ENCODE measurements around the gene FADS1. TPM values are rescaled to one million over a fixed set of nuclear protein-coding genes. Genes with fewer than 3 reads are reported as not detected.

Gene FADS1
- total RNA-seq, 1 donor from 2014 or later, result 74.6 TPM

DNA sequence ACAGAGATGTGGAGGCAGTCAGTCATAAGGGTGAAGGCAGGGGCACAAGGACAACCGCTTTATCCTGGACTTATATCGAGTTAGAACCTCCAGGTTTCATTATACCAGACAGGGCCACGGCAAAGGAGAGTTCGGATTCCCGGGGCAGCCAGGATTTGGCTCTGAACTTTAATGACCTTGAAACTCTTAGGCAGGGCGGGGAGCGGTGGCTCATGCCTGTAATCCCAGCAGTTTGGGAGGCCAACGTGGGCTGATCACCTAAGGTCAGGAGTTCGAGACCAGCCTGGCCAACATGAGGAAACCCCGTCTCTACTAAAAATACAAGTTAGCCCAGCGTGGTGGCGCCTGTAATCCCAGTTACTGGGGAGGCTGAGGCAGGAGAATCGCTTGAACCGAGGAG lies 65.4 kb downstream of the FADS1 start:
- Histone ChIP-seq H4K20me1 (ENCODE audit: insufficient read depth, low read length) (no peaks in the 10 kb centered on the region), H3K4me1 (ENCODE audit: insufficient read depth, low read length) (peaks cover 53% of the 10 kb centered on the region), H3K4me2 (ENCODE audit: low read length) (no peak overlapping the region), H3K4me3 (ENCODE audit: insufficient read depth, low read depth, low read length) (no peak overlapping the region), H3K79me2 (ENCODE audit: insufficient read depth, low read length) (peaks cover 30% of the 10 kb centered on the region), H3K9ac (ENCODE audit: low read length) (no peak overlapping the region), H3K27ac (ENCODE audit: low read depth, low read length) (no peak overlapping the region), H3K27me3 (ENCODE audit: insufficient read depth, low read length) (no peaks in the 10 kb centered on the region), H3K9me3 (ENCODE audit: insufficient read depth, low read depth, low read length) (no peaks in the 10 kb centered on the region), H3K36me3 (ENCODE audit: insufficient read depth, low read length) (no peaks in the 10 kb centered on the region), H2AFZ (ENCODE audit: low read depth, low read length) (no peak overlapping the region)
- H3K36me3 Mint-ChIP-seq (ENCODE audit: low read depth, unreplicated experiment), result no peaks in the 10 kb centered on the region
- DNase-seq (ENCODE audit: low read depth) (no peak), FAIRE-seq (no peak)
- no peaks in the 10 kb centered on the region for H3K9me3 Mint-ChIP-seq (ENCODE audit: unreplicated experiment)
- TF ChIP-seq, protein P1, sequence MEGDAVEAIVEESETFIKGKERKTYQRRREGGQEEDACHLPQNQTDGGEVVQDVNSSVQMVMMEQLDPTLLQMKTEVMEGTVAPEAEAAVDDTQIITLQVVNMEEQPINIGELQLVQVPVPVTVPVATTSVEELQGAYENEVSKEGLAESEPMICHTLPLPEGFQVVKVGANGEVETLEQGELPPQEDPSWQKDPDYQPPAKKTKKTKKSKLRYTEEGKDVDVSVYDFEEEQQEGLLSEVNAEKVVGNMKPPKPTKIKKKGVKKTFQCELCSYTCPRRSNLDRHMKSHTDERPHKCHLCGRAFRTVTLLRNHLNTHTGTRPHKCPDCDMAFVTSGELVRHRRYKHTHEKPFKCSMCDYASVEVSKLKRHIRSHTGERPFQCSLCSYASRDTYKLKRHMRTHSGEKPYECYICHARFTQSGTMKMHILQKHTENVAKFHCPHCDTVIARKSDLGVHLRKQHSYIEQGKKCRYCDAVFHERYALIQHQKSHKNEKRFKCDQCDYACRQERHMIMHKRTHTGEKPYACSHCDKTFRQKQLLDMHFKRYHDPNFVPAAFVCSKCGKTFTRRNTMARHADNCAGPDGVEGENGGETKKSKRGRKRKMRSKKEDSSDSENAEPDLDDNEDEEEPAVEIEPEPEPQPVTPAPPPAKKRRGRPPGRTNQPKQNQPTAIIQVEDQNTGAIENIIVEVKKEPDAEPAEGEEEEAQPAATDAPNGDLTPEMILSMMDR (IDR thresholded peaks at IDR 0.05; ENCODE audit: insufficient read depth, low read depth, low read length), result no peak
- no peak for TF ChIP-seq EZH2 (IDR thresholded peaks at IDR 0.05; ENCODE audit: insufficient read depth, low read length)
- no peak overlapping the region for H3K27ac Mint-ChIP-seq (ENCODE audit: unreplicated experiment)
- H3K4me1 Mint-ChIP-seq (ENCODE audit: low read depth, unreplicated experiment), result peaks cover 17% of the 10 kb centered on the region
- H3K27me3 Mint-ChIP-seq (ENCODE audit: low read depth, unreplicated experiment), result no peaks in the 10 kb centered on the region
- H3K4me3 Mint-ChIP-seq (ENCODE audit: unreplicated experiment), result peak overlapping the region; percentile 86

DNA sequence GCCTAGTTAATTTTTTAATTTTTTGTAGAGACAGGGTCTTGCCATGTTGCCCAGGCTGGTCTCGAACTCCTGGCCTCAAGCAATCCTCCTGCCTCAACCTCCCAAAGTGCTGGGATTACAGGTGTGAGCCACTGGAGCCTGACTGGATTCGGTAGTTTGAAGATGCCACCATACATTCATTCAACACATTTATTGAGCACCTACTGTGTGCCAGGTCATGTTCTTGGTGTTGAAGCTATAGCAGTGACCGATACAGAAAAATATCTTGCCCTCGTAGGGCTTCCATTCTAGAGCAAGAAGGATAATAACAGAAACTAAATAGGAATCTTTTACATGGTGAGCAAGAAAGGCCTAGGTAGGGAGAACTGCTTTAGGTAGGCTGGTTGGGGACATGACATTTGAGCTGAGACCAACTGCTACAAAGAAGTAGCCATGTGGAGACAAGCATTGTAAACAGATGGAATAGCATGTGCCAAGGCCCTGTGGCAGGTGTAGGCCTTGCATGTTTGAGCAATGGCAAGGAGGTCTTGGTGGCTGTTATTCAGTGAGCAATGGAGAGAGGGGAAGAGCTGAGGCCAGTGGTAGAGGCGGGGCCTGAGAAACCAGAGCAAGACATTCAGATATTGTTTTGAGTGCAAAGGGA lies 66.1 kb downstream of the FADS1 start:
- peaks cover 25% of the 10 kb centered on the region for H3K79me2 ChIP-seq (ENCODE audit: insufficient read depth, low read length)
- peaks cover 46% of the 10 kb centered on the region for H3K4me1 ChIP-seq (ENCODE audit: insufficient read depth, low read length)
- Mint-ChIP-seq H3K27ac (ENCODE audit: unreplicated experiment) (no peak overlapping the region), H3K27me3 (ENCODE audit: low read depth, unreplicated experiment) (no peaks in the 10 kb centered on the region), H3K36me3 (ENCODE audit: low read depth, unreplicated experiment) (no peaks in the 10 kb centered on the region), H3K4me3 (ENCODE audit: unreplicated experiment) (peak overlapping the region; percentile 86), H3K4me1 (ENCODE audit: low read depth, unreplicated experiment) (peaks cover 10% of the 10 kb centered on the region), H3K9me3 (ENCODE audit: unreplicated experiment) (no peaks in the 10 kb centered on the region)
- no peaks in the 10 kb centered on the region for H3K27me3 ChIP-seq (ENCODE audit: insufficient read depth, low read length)
- TF ChIP-seq, protein P1 (IDR thresholded peaks at IDR 0.05; ENCODE audit: insufficient read depth, low read depth, low read length), result no peak
- TF ChIP-seq EZH2 (IDR thresholded peaks at IDR 0.05; ENCODE audit: insufficient read depth, low read length), result no peak
- no peak for FAIRE-seq
- H4K20me1 ChIP-seq (ENCODE audit: insufficient read depth, low read length), result no peaks in the 10 kb centered on the region
- no peaks in the 10 kb centered on the region for H3K9me3 ChIP-seq (ENCODE audit: insufficient read depth, low read depth, low read length)
- no peak overlapping the region for H3K4me2 ChIP-seq (ENCODE audit: low read length)
- H3K36me3 ChIP-seq (ENCODE audit: insufficient read depth, low read length), result no peaks in the 10 kb centered on the region
- H3K4me3 ChIP-seq (ENCODE audit: insufficient read depth, low read depth, low read length), result no peak overlapping the region
- no peak overlapping the region for H3K9ac ChIP-seq (ENCODE audit: low read length)
- H3K27ac ChIP-seq (ENCODE audit: low read depth, low read length), result no peak overlapping the region
- DNase-seq (ENCODE audit: low read depth), result no peak
- no peak overlapping the region for H2AFZ ChIP-seq (ENCODE audit: low read depth, low read length)

Other genes starting within 250 kb of the FADS1 start
- 3.7 and 3.8 TPM in 2 replicates for gene SYT7, start 235.9 kb downstream of the FADS1 start, total RNA-seq
- 5.5 and 5.6 TPM in 2 replicates for gene DAGLA, start 136.6 kb downstream of the FADS1 start, total RNA-seq
- 39.5 and 53.9 TPM in 2 replicates for gene MYRF, start 64.4 kb downstream of the FADS1 start, total RNA-seq
- gene TMEM258, start 24.4 kb downstream of the FADS1 start, total RNA-seq, result 97.8 and 98.6 TPM in 2 replicates
- gene FEN1, start 24.1 kb downstream of the FADS1 start, total RNA-seq, result 13.6 and 13.8 TPM in 2 replicates
- 180 and 287 TPM in 2 replicates for gene FADS2, start 11.3 kb upstream of the FADS1 start, total RNA-seq
- gene FADS3, start 74.5 kb upstream of the FADS1 start, total RNA-seq, result 59.1 and 61.9 TPM in 2 replicates
- 0.91 and 1.7 TPM in 2 replicates for gene RAB3IL1, start 100.6 kb upstream of the FADS1 start, total RNA-seq
- 0.60 and 0.66 TPM in 2 replicates for gene BEST1, start 133.3 kb upstream of the FADS1 start, total RNA-seq
- gene FTH1, start 150.6 kb upstream of the FADS1 start, total RNA-seq, result 2,052 and 2,092 TPM in 2 replicates

Data from astrocyte (in vitro differentiated cells and primary cell).